Kidney glomerular epithelial cell (primary cell): ENCODE measurements around the gene NEK10.
A peak's percentile ranks its signal among the peaks of the same experiment; 100 is the strongest.

Experiments used
- DNase-seq: peaks from one replicate; lab custom pipeline; 2025; lab: John Stamatoyannopoulos, UW

Gene NEK10

GRCh38 chr3:27176256-27176655, 192.9 kb downstream of the NEK10 start:
- no peak for DNase-seq

GRCh38 chr3:27174530-27174929, 194.7 kb downstream of the NEK10 start:
- DNase-seq, result no peak

- no peak for DNase-seq
Measured at GRCh38 chr3:27171113-27171512, 198.1 kb downstream of the NEK10 start.

GRCh38 chr3:27166888-27167287, 202.3 kb downstream of the NEK10 start:
- peak; percentile 80 for DNase-seq

- DNase-seq, result peak; percentile 65
Measured at GRCh38 chr3:27165321-27165721, 203.9 kb downstream of the NEK10 start.

GRCh38 chr3:27160779-27161287, 208.3 kb downstream of the NEK10 start:
- no peak for DNase-seq

- no peak for DNase-seq
Measured at GRCh38 chr3:27160146-27160545, 209.0 kb downstream of the NEK10 start.

- DNase-seq, result no peak
Measured at GRCh38 chr3:27147215-27147614, 222.0 kb downstream of the NEK10 start.

- no peak for DNase-seq
Measured at GRCh38 chr3:27146786-27147185, 222.4 kb downstream of the NEK10 start.

- no peak for DNase-seq
Measured at GRCh38 chr3:27145719-27146118, 223.5 kb downstream of the NEK10 start.

- DNase-seq, result no peak
Measured at GRCh38 chr3:27141668-27142067, 227.5 kb downstream of the NEK10 start.

GRCh38 chr3:27138562-27138961, 230.6 kb downstream of the NEK10 start:
- no peak for DNase-seq

GRCh38 chr3:27138005-27138404, 231.2 kb downstream of the NEK10 start:
- DNase-seq, result no peak

GRCh38 chr3:27134171-27134796, 234.9 kb downstream of the NEK10 start:
- peak; percentile 67 for DNase-seq

GRCh38 chr3:27133060-27133459, 236.1 kb downstream of the NEK10 start:
- peak; percentile 19 for DNase-seq

- no peak for DNase-seq
Measured at GRCh38 chr3:27130796-27131195, 238.4 kb downstream of the NEK10 start.

- no peak for DNase-seq
Measured at GRCh38 chr3:27127879-27128278, 241.3 kb downstream of the NEK10 start.

- peak; percentile 34 for DNase-seq
Measured at GRCh38 chr3:27127195-27127594, 242.0 kb downstream of the NEK10 start.

GRCh38 chr3:27125821-27126501, 243.2 kb downstream of the NEK10 start:
- DNase-seq, result no peak

- DNase-seq, result no peak
Measured at GRCh38 chr3:27119639-27120038, 249.5 kb downstream of the NEK10 start.

- no peak for DNase-seq
Measured at GRCh38 chr3:27115352-27115751, 253.8 kb downstream of the NEK10 start.

GRCh38 chr3:27114684-27115083, 254.5 kb downstream of the NEK10 start:
- peak; percentile 36 for DNase-seq

- no peak for DNase-seq
Measured at GRCh38 chr3:27114129-27114528, 255.1 kb downstream of the NEK10 start.

- no peak for DNase-seq
Measured at GRCh38 chr3:27110020-27110419, 259.2 kb downstream of the NEK10 start.
